GM23248 (cell line): Measurements from ENCODE around the gene GREM1.

Experiments used
- EZH2 ChIP-seq: fragments of 200-600 bp; sonication (generic); IDR thresholded peaks from 2 replicates; pipeline ENCODE4 v1.6.1; 2018; ENCODE audit warnings: antibody characterized with exemption, mild to moderate bottlenecking; ENCODE audit not compliant: insufficient read depth, poor library complexity, severe bottlenecking
- EZH2phosphoT487 ChIP-seq: fragments of 200-600 bp; sonication (generic); IDR thresholded peaks from 2 replicates; pipeline ENCODE4 v1.6.1; 2018; ENCODE audit warnings: antibody characterized with exemption, moderate library complexity, mild to moderate bottlenecking, low read depth; ENCODE audit not compliant: insufficient read depth

- no peak for TF ChIP-seq EZH2
- no peak for TF ChIP-seq EZH2phosphoT487
These were observed 520 bp downstream of the GREM1 start for GRCh38 chr15:32718227-32718820.
